ENCODE data around the gene PHF19.

The PHF19 gene

GRCh38 chr9:120876842-120877240 is at the start of gene PHF19:
Gene PHF19, minus strand, starts transcription at chr9:120877188. Its CDS starts 2,447 bp downstream, at chr9:120874741.
- DNase-seq (ENCODE audit: insufficient read length, low spot score) (no peak), FAIRE-seq (no peak)
- TF ChIP-seq, protein P1, sequence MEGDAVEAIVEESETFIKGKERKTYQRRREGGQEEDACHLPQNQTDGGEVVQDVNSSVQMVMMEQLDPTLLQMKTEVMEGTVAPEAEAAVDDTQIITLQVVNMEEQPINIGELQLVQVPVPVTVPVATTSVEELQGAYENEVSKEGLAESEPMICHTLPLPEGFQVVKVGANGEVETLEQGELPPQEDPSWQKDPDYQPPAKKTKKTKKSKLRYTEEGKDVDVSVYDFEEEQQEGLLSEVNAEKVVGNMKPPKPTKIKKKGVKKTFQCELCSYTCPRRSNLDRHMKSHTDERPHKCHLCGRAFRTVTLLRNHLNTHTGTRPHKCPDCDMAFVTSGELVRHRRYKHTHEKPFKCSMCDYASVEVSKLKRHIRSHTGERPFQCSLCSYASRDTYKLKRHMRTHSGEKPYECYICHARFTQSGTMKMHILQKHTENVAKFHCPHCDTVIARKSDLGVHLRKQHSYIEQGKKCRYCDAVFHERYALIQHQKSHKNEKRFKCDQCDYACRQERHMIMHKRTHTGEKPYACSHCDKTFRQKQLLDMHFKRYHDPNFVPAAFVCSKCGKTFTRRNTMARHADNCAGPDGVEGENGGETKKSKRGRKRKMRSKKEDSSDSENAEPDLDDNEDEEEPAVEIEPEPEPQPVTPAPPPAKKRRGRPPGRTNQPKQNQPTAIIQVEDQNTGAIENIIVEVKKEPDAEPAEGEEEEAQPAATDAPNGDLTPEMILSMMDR (IDR thresholded peaks at IDR 0.05; ENCODE audit: insufficient read depth, missing control alignments): no peak

GRCh38 chr9:120926397-120926928 is 49.5 kb upstream of the PHF19 start, which contains the start of gene TRAF1:
Gene TRAF1, minus strand, starts transcription at chr9:120926796. Its CDS starts 721 bp downstream, at chr9:120926075.
- FAIRE-seq: no peak
- DNase-seq (ENCODE audit: insufficient read length, low spot score): no peak

GRCh38 chr9:120925535-120926396 is 48.8 kb upstream of the PHF19 start:
- TF ChIP-seq, protein P1 (IDR thresholded peaks at IDR 0.05; ENCODE audit: insufficient read depth, missing control alignments): no peak
- DNase-seq (ENCODE audit: insufficient read length, low spot score) (no peak), FAIRE-seq (no peak)

More at GRCh38 chr9:120926397-120926928, 49.5 kb upstream of the PHF19 start, which contains the start of gene TRAF1:
- TF ChIP-seq, protein P1 (IDR thresholded peaks at IDR 0.05; ENCODE audit: insufficient read depth, missing control alignments): no peak

DNA sequence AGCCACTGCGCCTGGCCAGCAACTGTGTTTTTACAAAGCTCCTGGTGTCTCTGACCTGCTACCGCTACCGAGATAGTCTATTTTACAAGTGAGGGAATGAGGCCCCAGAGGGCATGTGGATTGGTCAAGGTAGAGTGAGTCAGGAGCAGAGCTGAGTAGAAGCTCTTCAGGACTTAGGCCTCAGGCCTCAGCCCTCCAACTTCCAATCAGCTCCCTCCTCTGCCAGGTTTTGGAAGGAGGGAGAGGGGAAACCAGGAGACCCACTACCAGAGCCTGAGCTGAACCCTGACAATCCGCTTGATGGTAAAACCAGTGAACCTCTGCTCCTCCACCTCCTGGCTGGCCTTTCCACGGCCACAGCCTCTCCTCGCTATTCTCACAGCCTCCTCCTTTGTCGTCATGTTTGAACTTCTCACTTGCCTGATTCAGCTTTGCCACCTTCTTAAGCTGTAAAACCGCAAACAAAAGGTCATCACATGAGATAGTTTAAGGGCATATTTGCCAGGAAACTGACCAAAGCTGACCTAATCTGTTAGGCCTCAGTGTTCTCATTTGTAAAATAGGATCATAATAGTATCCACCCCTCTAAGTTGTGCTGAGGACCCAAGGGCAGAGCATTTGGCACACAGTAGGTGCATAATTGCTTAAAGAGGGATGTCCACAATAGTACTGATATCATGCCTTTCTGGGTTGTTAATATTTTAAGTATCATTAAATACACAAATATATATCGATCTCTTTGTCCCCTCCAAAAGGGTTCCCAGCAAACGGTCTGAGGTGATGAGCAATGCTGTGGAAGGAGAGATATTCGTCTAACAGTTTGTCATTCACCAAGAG is 47.9 kb upstream of the PHF19 start:
- no peak for FAIRE-seq
- TF ChIP-seq, protein P1 (IDR thresholded peaks at IDR 0.05; ENCODE audit: insufficient read depth, missing control alignments): no peak

DNA sequence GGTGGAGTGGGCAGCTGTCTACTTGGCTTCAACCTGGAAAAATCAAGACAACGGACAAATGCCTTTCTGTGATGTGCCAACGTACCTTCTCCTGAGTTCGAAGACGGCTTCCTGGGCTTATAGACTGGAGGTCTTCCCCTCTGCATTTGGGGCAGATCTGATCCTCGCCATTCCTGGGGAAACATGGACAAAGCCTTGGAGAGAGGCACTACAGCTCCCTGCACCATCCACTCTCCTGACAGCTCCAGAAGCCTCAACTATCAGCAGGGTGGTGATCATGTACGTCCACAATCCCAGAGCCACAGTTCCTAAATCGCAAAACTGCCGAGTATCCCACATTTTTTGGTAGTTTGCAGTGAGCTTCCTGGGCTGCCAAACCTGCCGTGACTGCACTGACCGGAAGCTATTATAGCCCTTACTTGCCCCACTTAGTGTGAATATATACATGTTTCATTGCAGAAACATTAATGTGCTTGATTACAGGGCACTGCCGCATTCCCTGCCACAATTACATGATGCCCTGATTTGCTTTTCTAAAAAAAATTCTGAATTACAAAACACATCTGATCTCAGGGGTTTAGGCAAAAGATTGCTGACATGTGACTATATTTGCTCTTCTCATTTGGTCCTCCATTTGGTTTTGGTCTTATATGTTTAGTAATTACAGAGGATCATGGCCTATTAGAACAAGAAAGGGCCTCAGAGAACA is 46.8 kb upstream of the PHF19 start:
- TF ChIP-seq, protein P1 (IDR thresholded peaks at IDR 0.05; ENCODE audit: insufficient read depth, missing control alignments): no peak
- DNase-seq (ENCODE audit: insufficient read length, low spot score) (no peak), FAIRE-seq (no peak)

More for the DNA sequence above, 47.9 kb upstream of the PHF19 start:
- DNase-seq (ENCODE audit: insufficient read length, low spot score): no peak

- DNase-seq (ENCODE audit: insufficient read length, low spot score): no peak
- no peak for FAIRE-seq
These were observed 45.6 kb upstream of the PHF19 start for GRCh38 chr9:120922404-120923195.

More at GRCh38 chr9:120922404-120923195, 45.6 kb upstream of the PHF19 start:
- TF ChIP-seq, protein P1 (IDR thresholded peaks at IDR 0.05; ENCODE audit: insufficient read depth, missing control alignments): no peak

All from D721Med (cell line).